ENCODE data around the gene REV1. TPM values are rescaled to one million over a fixed set of nuclear protein-coding genes. Genes with fewer than 3 reads are reported as not detected.
A peak's percentile ranks its signal among the peaks of the same experiment; 100 is the strongest.

The REV1 gene
- total and polyA plus RNA-seq, 4 donors: 13.7 to 165 (median 34.5) TPM

DNA sequence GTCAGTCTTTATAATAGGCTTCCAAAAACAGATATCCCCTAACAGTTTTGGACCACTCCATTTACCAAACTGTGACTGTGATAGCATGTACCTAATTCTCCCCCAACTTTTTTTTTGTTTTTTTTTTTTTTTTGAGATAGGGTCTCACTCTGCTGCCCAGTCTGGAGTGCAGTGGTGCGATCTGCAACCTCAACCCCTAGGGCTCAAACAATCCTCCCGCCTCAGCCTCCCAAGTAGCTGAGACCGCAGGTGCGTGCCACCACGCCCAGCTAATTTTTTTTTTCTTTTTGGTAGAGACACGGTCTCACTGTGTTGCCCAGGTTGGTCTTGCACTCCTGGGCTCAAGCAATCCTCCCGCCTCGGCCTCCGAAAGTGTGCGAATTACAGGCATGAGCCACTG is 52.9 kb downstream of the REV1 start:
- peaks cover 0 to 2% (median 0%) of the 10 kb centered on the region in 5 donors for H3K4me1 ChIP-seq (ENCODE audit: control insufficient read depth in 5 of 5, insufficient read depth in 5 of 5, low read length in 5 of 5)
- no peak overlapping the region for H3K9ac ChIP-seq (ENCODE audit: insufficient read depth in 1 of 2, low read length in 2 of 2)
- no peaks in the 10 kb centered on the region for H3K9me3 ChIP-seq (ENCODE audit: control insufficient read depth in 4 of 4, insufficient read depth in 3 of 4, low read length in 3 of 4)
- DNase-seq: no peak
- no peak overlapping the region for H3K4me3 ChIP-seq
- H3K27ac ChIP-seq (ENCODE audit: low read depth in 1 of 2, low read length in 1 of 2): no peak overlapping the region
- ATAC-seq (ENCODE audit: insufficient read depth, low FRiP score): no peak
- no peaks in the 10 kb centered on the region for H3K27me3 ChIP-seq (ENCODE audit: control insufficient read depth in 3 of 3, insufficient read depth in 3 of 3, low read length in 2 of 3)
- H3K36me3 ChIP-seq (ENCODE audit: control insufficient read depth in 4 of 4, insufficient read depth in 4 of 4, low read length in 4 of 4): peaks cover 6 to 12% (median 10%) of the 10 kb centered on the region in 4 donors
- WGBS, 2 donors: 97% methylated on average over 10 of the region's 10 CpGs
- no peak for TF ChIP-seq CTCF (IDR thresholded peaks at IDR 0.05; ENCODE audit: control extremely low read depth, extremely low read depth)

DNA sequence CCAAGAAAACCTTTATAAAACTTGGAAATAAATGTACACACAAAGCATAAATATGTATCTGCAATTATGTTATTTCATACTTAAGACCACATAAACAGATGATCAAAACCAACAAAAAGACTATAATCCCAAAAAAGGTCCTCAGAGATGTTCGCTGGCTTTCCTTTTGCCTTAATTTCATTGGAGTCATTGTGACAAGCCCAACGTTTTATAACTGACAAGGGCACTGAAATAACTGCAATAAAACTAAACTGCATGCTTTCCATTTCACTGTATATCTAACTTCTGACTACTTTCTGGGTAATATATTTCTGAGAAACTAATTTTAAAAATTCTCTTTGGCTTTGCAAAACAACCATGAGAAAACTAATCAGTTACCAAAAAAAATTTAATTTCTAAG is 56.5 kb downstream of the REV1 start:
- DNase-seq (no peak), ATAC-seq (ENCODE audit: insufficient read depth, low FRiP score) (no peak)
- Histone ChIP-seq H3K9me3 (ENCODE audit: control insufficient read depth in 4 of 4, insufficient read depth in 3 of 4, low read length in 3 of 4) (no peaks in the 10 kb centered on the region), H3K27me3 (ENCODE audit: control insufficient read depth in 3 of 3, insufficient read depth in 3 of 3, low read length in 2 of 3) (no peaks in the 10 kb centered on the region), H3K36me3 (ENCODE audit: control insufficient read depth in 4 of 4, insufficient read depth in 4 of 4, low read length in 4 of 4) (peaks cover 4 to 16% (median 13%) of the 10 kb centered on the region in 4 donors), H3K4me3 (no peak overlapping the region), H3K27ac (ENCODE audit: low read depth in 1 of 2, low read length in 1 of 2) (no peak overlapping the region), H3K4me1 (ENCODE audit: control insufficient read depth in 5 of 5, insufficient read depth in 5 of 5, low read length in 5 of 5) (peaks cover 0 to 2% (median 0%) of the 10 kb centered on the region in 5 donors), H3K9ac (ENCODE audit: insufficient read depth in 1 of 2, low read length in 2 of 2) (no peak overlapping the region)
- 80 to 85% methylated on average over 2 of the region's 2 CpGs for WGBS, 2 donors
- TF ChIP-seq CTCF (IDR thresholded peaks at IDR 0.05; ENCODE audit: control extremely low read depth, extremely low read depth): no peak

DNA sequence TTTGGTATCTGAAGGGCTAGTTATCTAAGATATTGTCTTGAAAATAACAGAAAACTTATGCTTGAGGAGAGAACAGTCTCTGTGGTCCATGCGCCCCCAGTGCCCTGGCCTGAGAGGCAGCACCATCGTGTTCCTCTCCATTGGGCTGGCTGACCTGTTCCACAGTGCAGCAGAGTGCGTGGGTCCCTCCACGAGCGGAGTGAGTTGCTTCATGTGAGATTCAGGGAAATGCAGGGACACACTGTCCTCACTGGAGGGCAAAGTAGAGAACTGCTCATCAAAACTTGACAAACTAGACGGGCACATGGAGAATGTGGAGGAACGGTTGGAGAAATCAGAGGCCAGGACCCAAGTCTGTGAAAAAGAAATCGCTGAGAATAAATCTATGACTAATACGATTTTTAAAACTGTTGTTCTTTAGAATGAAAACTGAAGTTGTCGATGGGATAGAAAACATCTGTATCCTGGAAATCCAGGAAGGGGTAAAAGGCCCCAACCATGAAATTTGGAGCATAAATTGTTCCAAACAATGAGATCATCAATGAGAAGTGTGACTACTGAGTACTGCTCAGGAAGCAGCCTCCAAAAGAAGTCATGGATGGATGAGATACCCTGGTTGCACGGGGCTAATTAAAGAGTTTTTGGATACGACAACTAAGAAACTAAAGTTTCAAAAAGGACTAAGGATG is 58.1 kb downstream of the REV1 start:
- Histone ChIP-seq H3K27me3 (ENCODE audit: control insufficient read depth in 3 of 3, insufficient read depth in 3 of 3, low read length in 2 of 3) (no peaks in the 10 kb centered on the region), H3K9me3 (ENCODE audit: control insufficient read depth in 4 of 4, insufficient read depth in 3 of 4, low read length in 3 of 4) (no peaks in the 10 kb centered on the region), H3K4me1 (ENCODE audit: control insufficient read depth in 5 of 5, insufficient read depth in 5 of 5, low read length in 5 of 5) (peaks cover 0 to 2% (median 0%) of the 10 kb centered on the region in 5 donors), H3K27ac (ENCODE audit: low read depth in 1 of 2, low read length in 1 of 2) (no peak overlapping the region), H3K4me3 (no peak overlapping the region), H3K36me3 (ENCODE audit: control insufficient read depth in 4 of 4, insufficient read depth in 4 of 4, low read length in 4 of 4) (peaks cover 4 to 22% (median 17%) of the 10 kb centered on the region in 4 donors), H3K9ac (ENCODE audit: insufficient read depth in 1 of 2, low read length in 2 of 2) (peak overlapping the region in 1 of 2 donors; percentile 23)
- peak in 2 of 3 donors; percentile 27 to 46 for DNase-seq
- ATAC-seq (ENCODE audit: insufficient read depth, low FRiP score): no peak
- WGBS, 2 donors: 85 to 89% methylated on average over 12 of the region's 12 CpGs
- no peak for TF ChIP-seq CTCF (IDR thresholded peaks at IDR 0.05; ENCODE audit: control extremely low read depth, extremely low read depth)

Data from lung (tissue), 12 donors.